PFSK-1 (cell line): ENCODE results near the gene MYL9.

Experiments
- FOXP2 ChIP-seq: optimal IDR thresholded peaks from 2 replicates; pipeline ENCODE3; 2011; ENCODE audit warnings: borderline replicate concordance, control low read depth, inconsistent platforms; ENCODE audit not compliant: insufficient read depth; ENCODE audit errors: extremely low read length, extremely low read depth
- POLR2AphosphoS5 ChIP-seq: IDR thresholded peaks from 2 replicates; pipeline ENCODE4 v1.6.1; 2012; ENCODE audit warnings: low read depth, mild to moderate bottlenecking, control low read depth, low read length, moderate library complexity
- REST ChIP-seq, 2 experiments: IDR thresholded peaks; 2 replicates each; pipeline versions ENCODE4 v1.6.1 to v1.8.0; 2011 to 2012; ENCODE audit warnings: low read depth in 2 of 2, low read length in 2 of 2, control low read depth in 1 of 2, inconsistent platforms in 1 of 2, mild to moderate bottlenecking in 1 of 2, moderate library complexity in 1 of 2; ENCODE audit not compliant: insufficient read depth in 1 of 2
- SIN3A ChIP-seq: IDR thresholded peaks from 2 replicates; pipeline ENCODE4 v1.6.1; 2012; ENCODE audit warnings: mild to moderate bottlenecking, low read length, moderate library complexity, borderline replicate concordance; ENCODE audit not compliant: insufficient read depth
- TAF1 ChIP-seq: IDR thresholded peaks from 2 replicates; pipeline ENCODE4 v1.6.1; 2012; ENCODE audit warnings: low read length, control low read depth, borderline replicate concordance; ENCODE audit not compliant: insufficient read depth

MYL9 gene

DNA sequence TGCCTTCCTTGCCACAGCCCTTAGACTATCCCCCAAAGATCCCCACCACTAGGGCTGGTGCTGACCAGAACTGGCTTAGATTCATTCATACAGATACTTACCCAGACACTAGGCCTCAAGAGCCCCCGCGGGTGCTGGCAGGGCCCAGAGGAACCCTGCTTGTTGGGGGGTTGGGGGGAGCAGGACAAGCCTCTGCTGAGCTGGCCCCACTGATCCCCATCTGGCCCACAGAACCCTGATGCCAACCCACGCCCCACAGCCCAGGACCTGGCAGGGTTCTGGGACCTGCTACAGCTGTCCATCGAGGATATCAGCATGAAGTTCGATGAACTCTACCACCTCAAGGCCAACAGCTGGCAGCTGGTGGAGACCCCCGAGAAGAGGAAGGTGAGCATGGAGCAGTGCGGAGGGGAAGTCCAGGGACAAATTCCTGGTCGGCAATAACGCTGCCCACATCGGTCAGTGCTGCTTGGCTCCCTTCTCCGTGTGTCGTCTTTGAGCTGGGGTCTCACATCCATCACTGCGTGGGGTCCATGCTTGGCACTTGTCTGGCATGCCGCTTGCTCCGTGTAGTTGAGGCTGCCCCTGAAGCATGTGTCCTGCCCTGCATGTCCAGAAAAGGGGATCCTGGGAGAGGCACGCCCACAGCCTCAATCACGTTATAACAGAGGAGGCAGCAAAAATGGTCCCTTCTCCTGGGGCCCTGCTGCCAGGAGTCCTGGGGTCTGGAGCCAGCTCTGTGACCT, 15.5 kb upstream of the MYL9 start:
- TF ChIP-seq REST (IDR thresholded peaks at IDR 0.05; ENCODE audit: insufficient read depth in 1 of 2, low read depth in 2 of 2, low read length in 2 of 2) (no peak), SIN3A (no peak), TAF1 (no peak), POLR2AphosphoS5 (no peak)

DNA sequence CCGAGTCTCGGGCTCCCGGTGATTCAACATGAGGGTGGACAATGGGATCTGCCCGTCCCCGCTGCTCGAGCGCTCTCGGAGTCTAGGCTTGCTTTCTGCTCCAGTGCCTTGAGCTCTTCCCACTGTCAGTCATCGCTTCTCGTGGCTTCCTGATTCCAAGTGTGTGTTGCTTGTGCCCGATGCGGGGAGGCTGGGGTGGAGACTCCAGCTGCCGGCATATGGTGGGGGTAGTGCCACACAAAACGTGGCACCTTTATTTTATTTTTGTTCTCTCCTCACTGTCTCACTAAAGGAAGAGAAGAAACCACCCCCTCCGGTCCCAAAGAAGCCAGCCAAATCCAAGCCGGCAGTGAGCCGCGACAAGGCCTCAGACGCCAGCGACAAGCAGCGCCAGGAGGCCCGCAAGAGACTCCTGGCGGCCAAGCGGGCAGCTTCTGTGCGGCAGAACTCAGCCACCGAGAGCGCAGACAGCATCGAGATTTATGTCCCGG, 14.8 kb upstream of the MYL9 start:
- TF ChIP-seq POLR2AphosphoS5 (no peak), REST (IDR thresholded peaks at IDR 0.05; ENCODE audit: insufficient read depth in 1 of 2, low read depth in 2 of 2, low read length in 2 of 2) (no peak), FOXP2 (no peak), SIN3A (no peak)

- TF ChIP-seq TAF1, result no peak
- no peak for TF ChIP-seq POLR2AphosphoS5
- no peak for TF ChIP-seq SIN3A
- no peak for TF ChIP-seq REST (IDR thresholded peaks at IDR 0.05; ENCODE audit: insufficient read depth in 1 of 2, low read depth in 2 of 2, low read length in 2 of 2)
- TF ChIP-seq FOXP2, result no peak
Measured at GRCh38 chr20:36527331-36528125, 13.8 kb upstream of the MYL9 start.

GRCh38 chr20:36528176-36528874, 13.0 kb upstream of the MYL9 start:
- TF ChIP-seq REST (IDR thresholded peaks at IDR 0.05; ENCODE audit: insufficient read depth in 1 of 2, low read depth in 2 of 2, low read length in 2 of 2) (no peak), TAF1 (no peak), FOXP2 (no peak)
